Smooth muscle cell of the brain vasculature (primary cell): Measurements from ENCODE around the gene ZBTB47.

Experiments
- DNase-seq: peaks from one replicate; pipeline ENCODE4 v3.0.0-alpha.2; 2012; ENCODE audit warnings: low read depth, low spot score

ZBTB47 gene

DNA sequence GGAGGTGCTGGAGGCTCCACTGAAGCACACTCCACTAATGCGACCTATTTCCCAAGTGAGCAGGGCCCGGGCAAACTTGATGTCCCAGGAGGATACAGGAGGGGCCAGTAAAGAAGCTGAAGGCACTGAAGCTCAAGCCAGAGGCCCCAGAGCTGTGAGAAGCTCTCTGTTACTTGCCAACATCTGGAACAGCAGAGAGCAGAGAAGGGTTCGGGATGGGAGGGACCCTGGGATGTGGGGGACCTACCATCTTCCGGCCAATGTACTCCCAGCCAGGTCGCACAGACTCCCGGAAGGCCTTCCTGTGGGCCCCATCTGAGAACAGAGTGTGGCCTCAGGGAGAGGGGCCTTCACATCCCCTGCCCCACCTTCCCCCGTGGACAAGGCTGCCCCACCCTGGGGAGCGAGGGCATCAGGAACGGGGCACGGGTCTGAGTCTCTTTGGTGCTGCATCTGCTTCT, 46.0 kb downstream of the ZBTB47 start:
- no peak for DNase-seq

DNA sequence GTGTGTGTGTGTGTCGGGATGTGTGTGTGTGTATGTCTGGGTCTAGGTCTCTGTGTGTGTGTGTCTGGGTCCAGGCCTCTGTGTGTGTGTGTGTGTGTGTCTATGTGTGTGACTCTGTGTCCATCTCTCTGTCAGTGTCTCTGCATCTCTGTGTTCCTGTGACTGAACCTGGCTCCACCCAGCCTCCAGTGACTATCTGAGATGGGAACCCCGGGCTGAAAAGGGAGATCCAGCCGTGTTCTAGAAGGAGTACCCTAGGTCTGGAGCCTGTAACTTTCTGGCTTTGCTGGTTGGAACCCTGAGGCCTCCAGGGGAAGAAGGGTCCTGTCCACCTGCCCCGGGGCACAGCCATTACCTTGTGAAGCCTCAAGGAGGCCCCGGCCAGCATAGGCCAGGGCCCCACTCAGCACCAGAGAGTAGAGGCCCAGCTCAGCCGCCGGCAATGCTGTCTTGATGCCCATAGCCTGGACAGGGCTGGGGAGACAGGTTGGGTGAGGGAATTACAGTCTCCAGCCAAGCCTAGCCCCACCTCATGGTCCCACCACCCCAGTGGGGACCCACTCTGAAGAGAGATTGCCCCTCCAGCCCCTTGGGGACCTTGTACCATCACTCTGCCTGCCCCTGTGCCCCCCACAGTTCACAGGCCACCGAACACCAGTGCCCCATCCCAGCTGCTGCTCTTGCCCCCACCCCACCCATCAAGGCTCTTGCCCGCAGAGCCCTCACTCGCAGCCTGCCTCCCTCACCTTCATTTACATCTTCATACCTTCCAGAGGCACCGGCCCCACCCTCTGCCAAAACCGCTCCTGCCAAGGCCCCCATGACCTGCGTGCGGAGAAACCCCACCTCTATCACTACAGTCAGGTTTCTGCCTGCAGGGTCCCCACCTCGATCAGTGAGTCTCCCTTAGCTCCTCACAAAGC, 47.1 kb downstream of the ZBTB47 start:
- no peak for DNase-seq

DNA sequence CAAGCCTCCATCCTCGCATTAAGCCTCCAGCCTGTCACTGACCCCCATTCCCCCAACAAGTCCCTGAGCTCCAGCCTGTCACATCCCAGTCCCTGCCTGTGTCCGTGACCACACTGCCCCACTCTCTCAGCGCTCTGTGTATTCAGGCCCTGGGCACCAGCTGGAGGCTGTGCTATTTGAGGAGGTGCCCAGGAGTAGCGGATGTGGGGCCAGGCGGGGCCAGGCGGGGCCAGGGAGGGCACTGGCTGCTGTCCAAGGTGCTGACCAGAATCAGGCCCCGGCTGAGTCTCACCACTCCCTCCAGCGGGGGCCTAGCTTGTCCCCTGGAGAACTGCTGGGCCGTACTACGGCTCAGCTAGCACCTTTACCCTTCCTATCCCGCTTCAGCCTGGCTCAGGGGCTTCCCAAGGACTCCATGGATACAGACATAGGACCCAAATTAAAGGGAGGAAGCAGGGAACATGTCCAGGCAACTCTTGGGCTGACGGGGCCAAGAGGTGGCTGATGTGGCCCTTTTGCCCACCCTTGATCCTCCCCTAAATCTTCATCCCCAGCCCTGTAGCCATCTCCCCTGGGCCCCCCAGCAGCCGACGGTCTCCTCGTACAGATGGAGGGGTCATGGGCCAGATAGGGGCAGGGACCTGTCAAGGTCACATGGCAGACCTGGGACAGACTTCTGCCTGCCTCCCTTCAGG, 48.0 kb downstream of the ZBTB47 start:
- DNase-seq: no peak

DNA sequence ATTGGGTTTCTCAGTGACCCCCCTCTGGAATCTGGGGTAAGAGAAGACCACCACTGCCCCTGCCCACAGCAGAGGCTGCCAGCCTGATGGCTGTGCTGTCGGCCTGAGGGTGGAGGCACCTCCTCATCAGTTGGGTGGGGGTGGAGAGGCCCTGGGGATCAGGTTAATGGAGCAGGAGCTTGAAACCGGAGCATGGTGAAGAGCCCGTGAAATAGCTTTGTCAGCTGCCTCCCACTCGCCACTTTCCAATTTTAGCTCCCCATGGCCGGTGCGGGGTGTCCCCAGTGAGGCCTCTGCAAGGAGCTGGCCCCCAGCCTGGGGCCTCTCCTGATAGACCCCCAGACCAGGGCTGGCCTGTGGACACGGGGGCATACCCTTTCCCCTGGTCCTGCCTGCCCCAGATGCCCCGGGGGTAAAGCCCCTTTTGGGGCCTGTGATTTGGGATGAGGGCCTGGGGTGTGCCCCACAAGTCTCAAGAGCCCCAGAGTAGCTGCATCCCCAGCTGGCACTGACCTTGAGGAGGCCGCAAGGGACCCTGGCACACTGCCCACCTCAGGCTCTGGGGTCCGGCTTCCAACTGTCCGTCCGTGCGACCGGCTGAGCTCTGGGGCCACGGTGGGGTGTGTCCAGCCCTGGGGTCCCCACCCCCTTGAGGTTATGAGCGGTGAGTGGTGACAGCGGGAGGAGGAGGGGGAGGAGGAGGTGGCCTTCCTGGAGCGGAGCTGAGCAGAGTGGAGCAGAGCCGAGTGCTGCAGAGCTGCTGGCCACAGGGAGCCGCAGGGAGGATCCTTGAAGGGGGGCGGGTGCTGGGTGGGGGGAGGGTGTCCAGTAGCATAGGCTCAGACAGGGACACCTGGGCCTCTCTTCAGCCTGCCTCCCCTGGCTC, 48.8 kb downstream of the ZBTB47 start, which contains the start of gene HHATL:
TSS of gene HHATL (minus strand) at position 733 of the 886 bp plus-strand sequence. CDS start 1,972 bp downstream, outside the sequence.
- no peak for DNase-seq

DNA sequence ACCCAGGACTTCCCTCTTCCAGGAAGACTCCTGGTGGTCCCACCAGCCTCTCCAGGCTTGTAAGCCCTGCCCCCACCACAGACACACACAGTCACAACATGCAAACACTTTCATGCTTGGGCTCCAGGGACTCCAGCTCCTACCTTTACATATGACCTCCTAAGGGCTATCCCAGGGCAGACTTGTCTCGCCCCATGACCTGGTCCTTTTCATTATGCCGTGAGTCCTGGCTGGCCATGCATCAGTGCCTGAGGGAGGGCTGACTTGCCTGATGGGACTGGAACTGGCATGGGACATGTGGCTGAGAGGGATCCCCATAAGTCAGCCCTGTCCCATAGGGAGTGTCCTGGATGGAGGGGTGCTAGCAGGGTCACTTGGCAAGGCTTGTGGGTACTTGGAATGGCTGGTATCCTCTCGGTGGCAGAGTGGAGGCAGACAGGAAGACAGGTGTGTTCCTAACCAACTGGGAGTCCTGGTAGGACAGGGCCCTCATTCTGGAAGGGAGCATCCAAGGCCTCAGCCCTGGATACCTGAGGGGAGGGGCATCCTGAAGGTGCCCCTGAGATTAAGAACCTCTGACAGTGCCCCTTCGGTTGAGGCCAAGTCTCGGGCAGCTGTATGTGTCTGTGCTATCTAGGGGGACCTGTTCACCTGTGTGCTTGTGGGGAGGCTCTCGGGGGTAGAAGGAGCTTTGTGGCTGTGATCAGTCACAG, 49.6 kb downstream of the ZBTB47 start:
- DNase-seq: no peak

DNA sequence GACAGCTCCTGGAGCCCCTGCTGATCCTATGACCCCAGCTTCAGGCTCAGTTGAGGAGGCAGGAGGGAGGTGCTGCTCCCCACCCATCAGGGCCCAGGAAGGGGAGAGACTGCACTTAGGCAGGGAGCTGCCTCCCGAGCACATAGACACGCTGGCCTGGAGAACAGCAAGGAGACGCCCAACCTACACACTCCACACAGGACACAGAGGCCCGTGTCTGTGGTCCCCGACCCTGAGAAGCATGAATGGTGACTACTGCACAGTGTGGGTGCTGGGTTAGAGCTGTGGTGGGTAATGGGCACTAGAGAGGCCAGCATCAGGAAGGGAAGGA, 50.2 kb downstream of the ZBTB47 start:
- DNase-seq: no peak

DNA sequence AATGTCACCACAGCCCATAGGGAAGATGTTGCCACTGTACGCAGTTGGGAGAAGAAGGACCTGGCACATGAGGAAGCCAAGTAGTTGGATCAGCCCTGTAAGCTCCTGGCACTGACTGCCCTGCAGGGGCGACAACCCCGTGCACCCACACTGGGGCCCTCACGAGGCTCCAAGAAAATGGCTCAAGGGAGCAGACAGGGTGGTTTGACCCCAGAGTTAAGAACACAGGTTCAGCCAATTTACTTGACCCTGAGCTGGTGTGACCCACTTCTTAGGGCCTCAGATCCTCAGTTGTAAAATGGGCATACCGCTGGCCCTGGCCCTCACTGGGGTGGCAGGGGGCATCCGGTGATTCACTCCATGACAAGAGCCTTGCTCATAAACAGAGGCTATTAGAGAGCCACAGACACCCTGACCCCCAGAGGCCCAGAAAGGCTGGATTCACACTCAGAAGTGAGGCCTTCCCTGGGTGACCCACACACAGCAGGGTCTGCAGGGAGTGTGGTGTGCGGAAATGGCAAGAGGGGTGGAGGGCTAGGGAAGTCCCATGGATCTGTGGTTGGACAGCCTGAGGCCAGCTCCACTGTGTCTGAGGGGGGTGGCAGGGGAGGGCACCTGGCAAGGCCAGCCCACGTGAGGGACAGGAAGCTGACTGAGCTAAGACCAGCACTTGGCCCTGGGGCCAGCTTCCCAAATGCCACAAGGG, 50.8 kb downstream of the ZBTB47 start:
- no peak for DNase-seq

DNA sequence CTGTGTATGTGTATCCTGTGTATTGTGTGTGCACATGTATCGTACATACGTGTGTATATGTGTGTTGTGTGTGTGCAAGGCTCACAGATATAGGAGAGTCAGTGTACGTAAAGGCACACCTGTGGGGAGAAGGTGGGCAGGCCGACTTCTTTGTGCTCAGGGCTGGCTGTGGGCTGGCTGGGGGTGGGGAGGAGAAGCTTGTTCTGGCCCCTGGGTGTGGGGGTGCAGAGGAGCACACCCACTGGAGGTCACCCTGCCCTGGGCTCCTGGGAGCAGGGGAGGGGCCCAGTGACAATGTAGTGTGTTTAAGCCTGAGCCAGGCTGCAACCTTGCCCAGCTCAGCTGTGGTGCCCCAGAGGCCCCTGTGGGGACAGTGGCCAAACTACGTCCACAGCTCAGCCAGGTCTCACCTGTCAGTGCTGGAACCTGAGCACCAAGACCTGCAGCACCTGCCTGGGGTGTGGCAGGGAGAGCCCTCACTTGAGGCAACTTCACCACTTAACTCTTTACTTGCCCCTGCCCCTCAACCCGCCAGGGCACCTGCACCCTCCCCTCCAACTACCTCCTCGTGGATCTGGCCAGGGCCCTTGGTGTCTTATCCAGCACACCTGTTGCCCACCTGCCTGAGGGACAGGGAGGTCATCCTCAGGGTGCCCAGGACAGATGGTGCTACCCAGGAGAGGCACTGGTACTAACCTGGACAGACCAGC, 51.7 kb downstream of the ZBTB47 start:
- no peak for DNase-seq

DNA sequence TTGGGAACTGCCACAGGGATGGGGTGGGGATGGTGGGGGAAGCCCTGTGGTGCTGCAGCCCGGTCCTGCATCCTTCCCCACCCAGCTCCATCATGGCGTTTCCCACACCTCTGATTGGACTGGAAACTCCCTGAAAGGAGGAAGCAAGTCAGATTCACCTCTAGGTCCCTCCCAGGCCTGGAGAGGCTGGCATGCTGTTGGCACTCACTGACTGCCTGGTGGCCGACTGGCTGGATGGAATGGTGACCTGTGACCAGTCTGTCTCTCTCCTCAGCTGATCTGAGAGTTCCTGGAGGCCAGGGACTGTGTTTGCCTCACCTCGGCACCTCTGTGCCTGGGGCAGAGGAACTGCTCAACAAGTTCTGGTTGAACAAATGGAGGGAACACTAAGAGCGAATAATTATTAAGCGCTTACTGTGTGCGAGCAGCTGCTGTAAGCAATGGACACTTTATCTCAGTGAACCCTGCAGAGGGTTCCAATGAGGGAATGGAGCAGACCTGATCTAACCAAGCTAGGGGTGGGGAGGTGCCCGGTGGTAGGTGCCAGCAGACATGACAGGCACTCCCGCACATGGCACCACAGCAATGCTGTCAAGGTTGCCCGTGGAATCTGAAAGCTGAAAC, 52.6 kb downstream of the ZBTB47 start:
- no peak for DNase-seq

DNA sequence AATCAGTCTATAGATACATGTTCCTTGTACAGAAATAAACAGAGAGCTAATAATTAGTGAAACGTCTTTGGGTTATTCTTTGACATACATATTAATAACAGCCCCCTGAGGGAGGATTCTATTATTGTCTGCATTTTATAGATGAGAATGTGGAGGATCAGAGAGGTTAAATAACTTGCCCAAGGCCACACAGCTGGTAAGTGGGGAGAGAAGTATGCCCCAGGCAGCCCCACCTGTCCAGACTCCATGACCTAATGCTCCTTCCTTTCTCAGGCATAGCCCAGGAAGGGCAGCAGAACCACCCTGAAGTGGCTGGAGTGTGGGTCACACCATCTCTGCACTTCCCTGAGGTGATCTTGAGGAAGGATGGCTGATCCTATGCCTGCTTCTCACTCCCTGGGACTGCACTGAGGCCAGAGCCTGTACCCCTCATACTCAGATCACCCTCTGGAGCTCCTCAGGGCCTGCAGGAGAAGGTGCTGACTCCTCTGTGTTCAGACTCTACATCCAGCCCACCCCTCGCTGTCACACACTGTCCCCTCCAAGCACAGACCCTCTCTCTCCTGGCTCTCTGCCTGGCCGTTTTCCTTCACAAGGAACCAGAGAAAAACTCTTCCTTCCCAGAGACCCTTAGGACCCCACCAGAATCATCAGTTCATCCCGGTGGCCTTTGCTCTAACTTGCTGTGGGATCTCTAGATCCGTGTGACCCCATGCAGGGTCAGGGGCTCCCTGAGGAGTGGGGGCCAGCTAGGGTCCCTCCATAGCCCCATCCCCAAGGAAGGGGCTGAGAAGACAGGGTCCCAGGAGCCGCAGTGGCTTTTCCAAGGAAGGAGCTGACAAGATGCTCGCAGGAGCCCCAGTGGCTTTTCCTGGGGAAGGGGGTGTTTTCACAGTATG, 53.5 kb downstream of the ZBTB47 start:
- no peak for DNase-seq

DNA sequence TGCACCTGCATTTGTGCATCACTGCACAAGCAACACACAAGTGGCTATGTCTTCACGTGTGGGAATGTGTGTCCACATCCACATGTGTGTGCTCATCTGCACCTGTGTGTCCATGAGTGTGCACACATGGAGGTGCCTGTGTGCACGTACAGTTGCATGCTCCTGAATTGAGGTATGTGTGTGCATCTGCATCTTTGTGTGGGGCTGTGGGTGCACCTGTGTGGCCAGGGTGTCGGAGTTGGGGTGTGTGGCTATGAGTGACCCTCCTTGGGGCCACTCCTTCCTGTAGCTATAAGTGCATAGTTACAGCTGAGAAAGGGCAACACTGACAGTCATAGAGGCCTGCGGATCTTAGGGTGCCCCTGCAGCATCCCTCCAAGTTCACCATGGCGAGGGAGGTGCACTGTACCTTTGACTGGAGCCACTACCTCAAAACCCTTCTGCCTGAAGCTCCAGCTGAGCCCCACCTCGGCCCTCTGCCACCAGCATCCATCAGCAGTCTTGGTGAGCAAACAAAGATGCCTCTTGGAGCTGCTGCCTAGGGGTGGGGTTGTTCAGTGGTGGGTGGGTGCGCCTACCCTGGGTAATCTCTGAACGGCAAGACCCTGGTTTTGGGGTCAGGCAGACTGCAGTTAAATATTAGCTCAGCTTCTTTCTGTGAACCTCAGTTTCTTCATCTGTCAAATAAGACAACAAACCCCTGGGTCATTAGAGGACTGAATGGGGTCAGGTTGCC, 54.3 kb downstream of the ZBTB47 start:
- no peak for DNase-seq

DNA sequence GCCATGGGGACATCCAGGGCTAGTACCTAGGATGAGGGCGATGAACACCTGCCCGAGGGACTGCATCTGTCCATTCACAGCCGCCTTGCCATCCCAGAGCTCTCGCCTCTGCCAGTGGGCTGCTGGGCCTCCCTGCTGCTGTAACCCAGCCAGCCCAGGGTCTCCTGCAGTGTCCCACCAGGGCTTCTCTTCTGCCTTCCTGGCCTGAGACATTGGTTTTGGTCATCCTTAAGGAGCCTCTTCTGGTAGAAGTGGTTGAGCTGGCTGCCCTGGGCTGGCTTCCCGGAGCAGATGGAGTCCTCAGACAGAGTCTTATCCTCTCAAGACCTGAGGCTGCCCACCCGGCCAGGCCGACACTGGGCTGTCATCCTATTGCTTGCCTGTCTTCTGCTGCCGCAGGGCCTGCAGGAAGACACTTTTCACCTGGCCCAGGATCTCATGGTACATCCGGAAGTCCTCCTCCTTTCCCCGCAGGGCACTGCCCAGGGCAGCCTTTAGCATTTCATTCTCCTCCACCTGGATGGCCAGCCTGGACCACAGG, 55.2 kb downstream of the ZBTB47 start:
- DNase-seq: no peak

DNA sequence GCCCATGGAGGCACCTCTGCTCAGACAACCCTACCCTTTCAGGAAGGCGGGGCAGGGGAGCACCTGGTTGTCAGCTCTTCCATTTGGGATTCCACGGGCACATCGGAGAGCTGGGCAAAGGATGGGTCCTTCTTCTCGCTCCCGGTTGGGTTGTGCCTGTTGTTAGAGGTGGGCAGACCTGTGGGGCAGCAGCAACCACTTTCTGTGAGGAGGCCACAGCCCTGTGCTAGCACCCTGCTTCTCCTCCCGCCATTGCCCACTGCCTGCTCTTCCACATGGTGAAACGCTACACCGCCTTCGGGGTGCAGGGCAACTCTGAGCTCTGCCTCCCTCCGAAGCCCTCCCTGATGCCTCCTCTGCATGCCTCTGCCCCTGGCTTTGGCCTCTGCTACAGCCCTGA, 56.1 kb downstream of the ZBTB47 start:
- DNase-seq: no peak

DNA sequence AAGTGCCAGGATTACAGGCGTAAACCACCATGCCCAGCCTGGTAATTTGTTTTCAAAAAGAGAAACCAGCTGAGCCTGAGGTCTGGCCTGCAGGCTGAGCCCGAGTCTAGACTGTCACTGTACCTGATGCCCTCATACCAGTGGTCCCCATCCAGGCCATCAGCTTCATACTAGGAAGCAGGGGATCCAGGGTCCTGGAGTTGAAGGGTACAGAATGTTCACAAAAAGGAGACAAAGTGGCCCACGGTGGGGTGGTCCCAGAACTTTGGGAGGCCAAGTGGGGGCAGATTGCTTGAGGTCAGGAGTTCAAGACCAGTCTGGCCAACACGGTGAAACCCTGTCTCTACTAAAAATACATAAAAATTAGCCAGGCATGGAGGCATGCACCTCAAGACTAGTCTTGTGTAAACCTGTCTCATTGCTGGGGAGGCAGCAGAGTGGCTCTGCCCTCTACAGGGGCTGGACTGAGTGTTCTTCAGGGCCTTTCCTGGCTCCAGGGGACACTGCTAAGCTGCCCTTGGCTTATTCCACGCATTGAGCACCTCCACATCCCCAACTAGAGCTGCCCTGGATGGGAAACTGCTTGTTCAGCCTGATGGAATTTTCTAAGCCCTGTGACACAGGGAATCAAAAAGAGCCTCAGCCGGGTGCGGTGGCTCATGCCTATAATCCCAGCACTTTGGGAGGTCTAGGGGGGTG, 57.0 kb downstream of the ZBTB47 start:
- no peak for DNase-seq

DNA sequence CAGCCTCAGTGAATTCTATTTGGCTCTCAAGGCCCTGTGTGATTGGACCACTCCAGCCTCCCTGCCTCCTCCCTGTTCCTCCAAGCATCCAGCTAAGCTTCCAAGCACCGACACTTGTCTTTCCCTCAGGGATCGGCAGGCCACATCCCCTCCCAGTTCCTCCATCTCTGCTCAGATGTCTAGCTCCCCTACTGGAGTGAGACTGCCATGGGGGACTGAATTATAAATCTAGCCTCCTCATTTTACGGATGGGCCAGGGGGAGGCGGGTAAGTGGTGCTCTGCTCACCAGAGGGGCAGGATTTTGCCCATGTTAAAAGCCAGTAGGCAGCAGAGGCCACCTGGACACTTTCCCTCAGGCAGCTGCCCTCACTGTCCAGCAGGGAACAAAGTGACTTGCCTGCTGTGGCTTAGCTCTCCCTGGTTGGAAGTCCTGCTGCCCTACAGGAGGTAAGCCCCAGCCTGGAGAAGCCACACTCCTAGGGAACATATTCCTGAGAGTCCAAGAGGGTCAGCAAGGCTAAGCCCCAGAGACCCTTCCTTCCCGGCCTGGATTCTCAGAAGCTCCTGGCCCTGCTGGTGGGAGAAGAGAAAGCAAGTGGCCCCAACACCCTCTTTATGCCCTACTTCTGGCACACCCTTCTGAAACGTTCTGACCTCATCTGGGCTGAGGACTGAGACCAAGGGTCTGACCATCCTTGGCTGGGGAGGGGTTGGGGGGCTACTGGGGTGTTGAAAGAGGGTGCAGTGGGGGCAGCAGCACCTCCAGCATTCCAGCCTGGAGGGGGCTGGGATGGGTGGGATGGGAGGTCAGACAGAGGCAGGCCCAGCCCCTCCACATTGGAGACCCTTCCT, 58.2 kb downstream of the ZBTB47 start:
- no peak for DNase-seq

DNA sequence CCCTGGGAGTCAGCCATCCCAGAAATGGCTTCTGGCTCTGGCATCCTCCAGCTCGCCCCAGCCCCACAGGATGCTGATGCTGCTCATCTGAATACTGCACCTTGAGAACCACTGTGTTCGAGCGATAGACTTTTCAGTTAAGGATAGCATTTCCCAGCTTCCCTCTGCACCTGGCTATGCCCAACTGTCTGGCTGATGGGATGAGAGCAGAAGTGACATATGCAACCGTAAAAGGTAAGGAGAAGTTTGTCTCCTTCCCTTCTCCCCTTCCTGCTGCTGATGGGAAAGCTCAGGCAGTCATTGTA, 58.8 kb downstream of the ZBTB47 start:
- no peak for DNase-seq
